Right kidney (tissue), 1 donor: ENCODE measurements around the gene IMP3.

Source experiments
- DNase-seq: peaks from one replicate; pipeline ENCODE4 v3.0.0-alpha.2; 2016

IMP3 gene

DNA sequence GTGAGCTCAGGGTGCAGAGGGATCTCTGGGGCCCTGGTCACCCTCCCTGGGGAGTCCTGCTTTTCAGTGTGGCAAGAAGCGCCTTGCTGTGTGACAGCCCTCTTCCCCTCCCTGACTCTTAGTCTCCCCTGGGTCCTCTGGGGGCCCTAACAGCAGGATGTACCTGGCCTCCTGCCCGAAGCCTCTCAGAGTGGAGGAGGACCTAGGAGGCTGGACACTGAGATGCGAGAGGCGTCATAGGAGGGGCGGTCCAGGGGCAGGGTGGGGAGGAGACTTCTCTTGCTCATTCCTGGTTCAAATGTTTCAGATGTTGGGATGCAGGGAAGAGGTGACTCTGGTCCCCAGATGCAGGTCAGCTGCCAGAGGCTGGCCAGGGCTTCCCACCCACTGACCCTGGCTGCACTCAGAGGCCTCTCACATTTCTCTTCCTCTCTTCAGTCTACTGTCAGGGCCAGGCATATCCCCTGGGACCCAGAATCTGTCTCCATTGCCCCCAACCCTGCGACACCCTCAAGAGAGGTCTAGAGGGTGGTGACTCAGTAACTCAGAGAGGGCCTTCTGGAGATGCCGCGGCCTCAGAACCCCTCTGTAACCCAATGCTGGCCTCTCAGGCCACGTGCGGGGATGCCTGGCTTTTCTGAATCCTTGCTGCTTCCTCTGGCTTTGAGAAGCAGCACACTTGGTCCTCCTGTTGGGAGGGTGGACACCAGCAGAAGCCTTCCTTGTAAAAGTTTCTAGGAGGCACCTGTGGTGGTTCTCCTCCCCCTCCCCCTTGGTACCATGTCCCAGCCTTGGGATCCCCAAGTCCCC lies 33.6 kb upstream of the IMP3 start:
- no peak for DNase-seq

DNA sequence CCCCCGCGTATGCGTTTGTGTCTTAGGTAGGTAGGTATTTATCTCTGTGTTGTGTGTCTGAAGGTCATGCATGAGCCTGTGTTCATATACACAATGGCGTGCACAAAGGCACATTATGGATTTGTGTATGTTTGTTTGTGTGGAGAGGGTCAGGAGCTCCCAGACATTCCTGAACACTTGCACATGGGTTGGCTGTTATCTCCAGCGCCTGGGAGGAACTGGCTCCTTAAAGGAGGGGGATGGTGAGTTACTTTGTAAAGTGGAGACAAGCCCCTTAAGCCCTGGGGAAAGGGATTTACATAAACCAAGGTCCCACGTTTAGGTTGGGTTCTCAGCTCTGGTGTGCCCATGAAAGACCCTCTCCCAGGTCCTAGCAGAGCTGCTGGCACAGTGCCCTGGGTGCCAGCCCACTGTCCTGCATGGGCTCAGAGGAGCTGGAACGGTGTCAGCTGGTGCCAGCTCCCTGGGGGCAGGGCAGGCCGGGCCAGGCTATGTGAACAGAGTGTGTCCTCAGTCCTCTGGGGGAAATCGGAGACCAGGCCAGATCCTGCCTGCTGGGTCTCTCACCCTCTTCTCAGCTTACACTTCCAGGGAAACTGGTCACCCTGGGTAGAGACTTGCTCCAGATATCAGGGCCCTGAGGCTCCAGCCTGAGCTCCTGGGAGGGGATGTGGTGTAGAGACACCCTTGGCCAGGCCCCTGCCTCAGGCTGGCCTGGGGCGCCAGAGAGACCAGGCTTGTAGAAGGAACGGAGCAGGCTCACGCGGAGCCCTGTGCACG lies 32.8 kb upstream of the IMP3 start:
- DNase-seq, result peak; percentile 49

GRCh38 chr15:75671730-75672602 lies 31.9 kb upstream of the IMP3 start:
- no peak for DNase-seq

DNA sequence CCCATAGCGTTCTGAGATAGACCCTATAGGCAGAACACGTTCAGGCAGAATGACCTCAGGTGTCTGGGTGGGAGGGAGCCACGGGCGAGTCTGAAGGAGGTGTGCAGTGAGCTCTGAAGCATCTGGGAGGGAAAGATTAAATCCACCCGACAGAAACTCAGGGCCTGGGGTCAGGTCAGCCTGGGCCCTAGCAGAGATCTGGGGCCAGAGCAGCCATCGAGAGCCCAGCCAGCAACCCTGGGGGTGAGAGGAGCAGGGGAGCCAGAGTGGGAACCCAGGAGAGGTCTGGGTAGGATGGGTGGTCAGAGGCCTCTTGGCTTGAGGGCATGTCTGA lies 29.8 kb upstream of the IMP3 start:
- DNase-seq, result no peak

DNA sequence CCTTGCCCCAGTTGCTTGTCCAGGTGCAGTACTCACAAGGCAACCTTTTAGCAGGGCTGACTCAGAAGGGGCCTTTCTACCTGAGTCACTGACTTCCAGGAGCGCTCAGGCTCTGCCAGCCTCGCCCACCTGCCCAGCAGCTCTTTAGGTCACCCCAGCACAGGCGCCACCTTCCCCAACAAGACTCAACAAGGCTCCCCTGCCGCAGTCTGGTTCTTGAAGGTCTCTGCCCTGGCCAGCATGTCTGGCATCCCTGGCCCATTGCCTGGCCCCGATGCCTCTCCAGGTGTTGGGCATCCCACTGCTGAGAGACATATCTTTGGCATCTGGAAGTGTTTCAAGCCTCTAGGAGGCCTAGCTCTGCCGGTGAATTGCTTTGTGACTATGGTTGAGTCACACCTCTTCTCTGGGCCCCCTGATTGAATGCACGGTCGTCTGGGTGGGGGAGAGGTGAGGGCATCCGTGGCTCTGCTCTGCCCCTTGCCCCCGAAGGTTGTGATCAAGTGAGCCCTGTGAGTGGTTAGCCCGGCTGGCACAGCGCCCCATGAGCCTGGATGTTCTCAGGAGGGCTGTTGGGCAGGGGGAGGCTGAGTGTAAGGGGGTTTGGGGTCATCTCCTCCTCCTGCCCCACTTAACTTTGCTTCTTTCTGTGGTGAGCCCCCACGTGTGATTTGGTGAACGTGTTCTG lies 29.3 kb upstream of the IMP3 start:
- no peak for DNase-seq

GRCh38 chr15:75666823-75667501 lies 26.9 kb upstream of the IMP3 start:
- DNase-seq, result no peak

DNA sequence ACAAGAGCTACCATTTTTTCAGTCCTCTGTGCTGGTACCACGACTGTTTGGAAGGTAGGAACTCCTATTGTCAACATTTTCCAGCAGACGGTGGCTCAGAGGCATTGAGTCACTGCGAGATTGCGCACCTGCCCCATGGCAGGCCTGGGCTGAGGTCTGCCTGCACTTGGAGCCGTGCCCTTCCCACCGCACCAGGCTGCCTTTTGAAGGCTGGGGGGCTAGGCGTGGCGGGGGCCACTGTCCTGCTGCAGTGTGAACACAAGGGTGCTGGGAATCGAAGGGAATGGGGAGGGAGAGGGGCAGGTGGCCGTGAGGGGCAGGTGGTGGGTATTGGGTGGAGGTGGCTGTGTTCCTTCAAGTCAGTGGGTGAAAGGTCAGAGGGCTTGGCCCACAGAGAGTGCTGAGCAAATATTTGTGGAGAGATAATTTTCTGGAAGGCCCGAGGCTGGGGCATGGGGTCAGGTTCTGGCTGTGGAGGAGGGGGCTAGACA lies 24.0 kb upstream of the IMP3 start:
- no peak for DNase-seq

- DNase-seq, result no peak
Observed at GRCh38 chr15:75662823-75663519, 22.9 kb upstream of the IMP3 start.

DNA sequence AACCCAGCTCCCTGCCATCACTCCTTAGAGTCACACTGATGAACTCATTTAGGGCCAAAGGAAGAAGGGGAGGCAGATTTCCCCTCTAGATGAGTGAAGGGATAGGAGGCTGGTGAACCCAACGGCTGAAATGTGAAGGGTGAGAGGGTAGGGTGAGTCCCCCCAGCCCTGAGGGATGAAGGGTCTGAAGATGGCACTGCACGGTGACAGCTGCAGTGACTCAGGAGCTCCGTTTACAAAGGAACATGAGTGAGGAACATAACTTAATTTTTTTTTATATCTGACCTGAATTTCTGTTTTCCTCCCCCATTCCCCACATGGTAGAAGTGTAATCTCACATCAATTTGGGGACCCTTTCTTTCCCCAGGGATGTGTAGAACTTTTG lies 21.7 kb upstream of the IMP3 start:
- DNase-seq, result no peak

DNA sequence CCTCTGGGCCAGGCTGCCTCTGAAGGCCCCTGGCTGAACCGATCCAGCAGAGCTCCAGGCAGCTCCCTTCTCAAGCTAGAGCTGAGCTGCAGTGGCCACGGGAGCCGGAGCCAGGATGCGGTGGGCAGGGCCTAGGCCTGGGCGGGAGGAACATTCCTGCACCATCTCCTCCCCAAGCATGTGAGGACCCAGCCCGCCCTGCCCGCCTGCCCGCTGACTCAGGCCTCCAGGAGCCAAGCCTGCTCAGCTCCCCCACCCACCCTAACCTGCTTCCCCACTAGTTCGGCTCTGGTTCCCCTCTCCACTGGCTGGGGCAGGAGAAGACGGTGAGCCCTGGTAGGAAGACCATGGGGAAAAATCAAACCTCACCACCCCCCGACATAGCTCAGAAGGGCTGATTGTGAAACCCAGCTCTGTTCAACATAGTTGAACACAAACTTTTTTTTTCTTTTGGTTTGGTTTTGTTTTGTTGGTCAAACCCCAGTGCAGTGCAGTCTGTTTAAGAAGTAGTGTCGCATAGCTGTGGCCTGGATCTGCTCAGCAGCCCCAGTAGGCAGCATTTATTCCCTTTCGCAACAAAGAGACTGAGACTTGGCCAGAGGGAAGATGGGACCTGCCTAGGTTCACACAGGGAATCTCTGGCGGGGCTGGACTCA lies 21.2 kb upstream of the IMP3 start:
- no peak for DNase-seq

DNA sequence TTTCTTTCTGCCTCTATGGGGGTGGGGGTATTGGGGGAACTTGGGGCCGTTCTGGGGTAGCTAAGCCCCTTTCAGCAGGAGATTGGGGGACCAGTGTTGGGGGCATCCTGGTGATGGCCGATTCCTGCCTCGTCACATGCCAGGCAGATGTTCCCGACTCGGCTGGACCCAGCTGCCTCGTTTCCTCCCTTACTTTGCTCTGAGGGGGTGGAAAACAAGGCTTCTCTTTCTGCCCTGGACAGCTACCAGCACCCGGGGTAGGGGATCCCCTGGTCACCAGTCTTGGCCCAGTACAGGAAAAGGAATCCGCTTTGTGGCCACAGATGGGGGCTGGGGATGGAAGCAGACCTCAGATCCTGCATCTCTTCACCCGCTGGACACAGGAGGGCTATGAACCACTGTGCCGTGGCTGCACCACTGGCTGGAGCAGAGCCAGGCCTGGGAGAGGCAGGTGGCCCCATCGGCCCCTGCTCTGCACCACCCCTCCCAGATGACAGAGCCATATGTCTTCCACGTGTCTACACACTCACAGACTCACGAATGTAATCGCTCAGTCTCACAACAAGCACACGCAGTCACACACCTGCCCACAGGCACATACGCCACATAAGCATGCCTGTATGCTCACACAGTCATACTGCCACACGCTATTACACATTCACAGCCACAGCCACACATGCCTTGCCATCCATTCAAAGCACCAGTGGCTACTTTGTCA lies 20.1 kb upstream of the IMP3 start:
- DNase-seq, result no peak

GRCh38 chr15:75659141-75659771 lies 19.2 kb upstream of the IMP3 start:
- no peak for DNase-seq

GRCh38 chr15:75656813-75657212 lies 16.8 kb upstream of the IMP3 start:
- DNase-seq, result no peak

- no peak for DNase-seq
Observed at GRCh38 chr15:75656331-75656730, 16.3 kb upstream of the IMP3 start.

DNA sequence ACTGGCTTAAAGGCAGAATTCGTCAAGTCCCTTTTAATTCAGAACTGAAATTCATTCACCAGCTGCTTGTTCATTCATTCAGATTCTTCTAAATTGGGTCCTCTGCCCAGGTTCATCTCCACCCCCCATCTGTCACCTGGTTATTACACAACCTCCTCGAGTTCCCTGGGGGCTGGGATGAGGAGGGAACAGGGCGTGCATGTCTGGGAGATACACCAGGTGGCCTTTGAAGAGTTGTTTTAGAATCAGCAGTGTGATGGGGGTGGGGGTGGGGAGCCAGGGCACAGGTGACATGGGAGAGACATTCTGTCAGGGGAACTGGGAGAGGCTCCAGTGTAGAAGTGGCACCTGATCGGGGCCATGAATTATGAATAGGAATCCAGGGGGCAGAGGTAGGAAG lies 15.9 kb upstream of the IMP3 start:
- DNase-seq, result no peak

DNA sequence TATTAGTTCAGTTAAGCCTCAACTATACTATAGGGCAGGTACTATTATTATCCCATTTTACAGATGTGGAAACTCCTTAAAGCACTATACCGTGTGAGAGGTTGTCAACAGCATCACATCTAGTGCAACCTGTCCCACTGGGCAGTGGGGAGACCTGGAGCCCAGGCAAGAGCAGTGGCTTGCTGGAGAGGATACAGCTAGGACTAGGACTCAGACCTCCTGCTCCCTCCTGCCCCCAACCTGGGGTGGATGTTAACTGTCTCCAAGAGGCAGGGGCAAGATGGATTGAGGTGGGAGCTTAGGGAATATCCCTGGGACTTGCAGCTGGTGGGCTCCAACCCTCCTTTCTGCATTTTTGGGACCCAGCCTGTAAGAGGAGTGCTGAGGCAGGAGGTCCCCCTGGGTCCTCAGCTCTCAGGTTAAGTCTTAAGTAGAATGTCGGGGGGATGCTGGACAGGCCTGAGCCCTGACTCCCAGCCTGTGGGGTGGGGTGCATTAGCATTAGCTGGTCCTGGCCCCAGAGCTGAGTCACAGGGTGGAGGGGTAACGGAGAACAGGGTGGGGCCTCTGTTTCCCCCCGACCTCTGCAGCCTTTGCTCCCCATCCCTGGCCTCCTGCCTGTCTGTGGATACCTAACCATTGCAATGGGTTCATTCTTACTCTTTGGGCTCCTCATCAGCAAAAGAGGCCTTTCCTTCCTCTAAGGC lies 14.3 kb upstream of the IMP3 start:
- DNase-seq, result no peak

DNA sequence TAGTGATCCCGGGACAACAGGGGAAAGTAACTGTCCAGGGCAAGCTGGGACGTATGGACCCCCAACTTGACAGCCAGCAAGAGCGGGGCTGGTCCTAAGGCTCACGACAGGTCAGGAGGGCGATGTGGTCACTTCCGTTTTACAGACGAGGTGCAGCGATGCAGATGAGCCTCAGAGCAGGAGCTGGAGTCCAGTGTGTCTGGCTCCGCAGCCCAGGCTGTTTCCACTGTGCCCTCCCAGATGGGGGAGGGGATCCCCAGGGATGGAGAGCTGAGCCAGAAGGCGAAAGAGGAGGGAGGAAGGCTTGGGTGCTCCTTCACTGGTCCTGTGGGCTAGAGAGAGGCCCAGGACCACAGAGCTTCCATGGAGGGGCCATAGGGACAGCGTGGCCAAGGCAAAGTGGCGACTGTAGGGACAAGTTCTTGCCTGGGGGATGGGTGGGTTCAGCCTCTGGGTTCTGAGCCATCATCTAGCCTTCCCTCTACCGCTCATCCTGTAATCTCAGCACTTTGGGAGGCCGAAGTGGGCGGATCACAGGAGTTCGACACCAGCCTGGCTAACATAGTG lies 13.4 kb upstream of the IMP3 start:
- DNase-seq, result no peak
